ENCODE results near the gene PRKCSH. TPM values are rescaled to one million over a fixed set of nuclear protein-coding genes. Genes with fewer than 3 reads are reported as not detected.

PRKCSH gene
- total and polyA plus RNA-seq, 10 of the 15 experiments (the other 5 are each of a cell fraction or from before 2014, with no cell fraction given), result 1.1 to 280 (median 44.1) TPM

- TF ChIP-seq ZBTB4 (CRISPR knock-in tag; IDR thresholded peaks at IDR 0.05) (no peak), POLR2AphosphoS5 (IDR thresholded peaks at IDR 0.05; ENCODE audit: low read length) (no peak), PAX5 (IDR thresholded peaks at IDR 0.05; ENCODE audit: borderline replicate concordance, low read depth, low read length) (peak; percentile 72; the same call in 1 of the 2 replicates), CEBPB (IDR thresholded peaks at IDR 0.05; ENCODE audit: borderline replicate concordance in 1 of 2, low read depth in 2 of 2, low read length in 2 of 2) (no peak), MTA2 (IDR thresholded peaks at IDR 0.05; ENCODE audit: low read depth) (no peak), ATF7 (IDR thresholded peaks at IDR 0.05; ENCODE audit: low read depth) (0 out of 2 replicates have a peak, but pooled peaks have one; percentile 15), ZNF687 (IDR thresholded peaks at IDR 0.05) (no peak), MTA3 (IDR thresholded peaks at IDR 0.05; ENCODE audit: borderline replicate concordance, low read length) (no peak), MYB (IDR thresholded peaks at IDR 0.05; ENCODE audit: borderline replicate concordance, low read depth, low read length) (no peak), CREM (IDR thresholded peaks at IDR 0.05; ENCODE audit: low read depth) (no peak), PRDM15 (CRISPR knock-in tag; IDR thresholded peaks at IDR 0.05) (no peak), CHD4 (IDR thresholded peaks at IDR 0.05) (no peak), ELK1 (IDR thresholded peaks at IDR 0.05; ENCODE audit: low read depth, low read length) (no peak), BHLHE40 (IDR thresholded peaks at IDR 0.05; ENCODE audit: borderline replicate concordance in 1 of 2, low read depth in 2 of 2, low read length in 1 of 2) (peak; percentile 37 to 81; a peak in 2 of 4 replicates), TAF1 (IDR thresholded peaks at IDR 0.05; ENCODE audit: borderline replicate concordance, low read depth, low read length) (no peak), SMC3 (IDR thresholded peaks at IDR 0.05; ENCODE audit: borderline replicate concordance, low read length) (no peak)
Observed at GRCh38 chr19:11422163-11423065, 13.0 kb upstream of the PRKCSH start (continued).

Measured in GM12878 (cell line).